HT1080 (cell line): Measurements from ENCODE around the gene HM13. TPM values are rescaled to one million over a fixed set of nuclear protein-coding genes. Genes with fewer than 3 reads are reported as not detected.
"Not testable (repeated sequence)": the region's sequence is repeated elsewhere in the genome, so short reads cannot be mapped to it uniquely, and the experiment has no call there.

Source experiments
- DNase-seq: peaks from one replicate; pipeline ENCODE4 v3.0.0-alpha.2; 2015; ENCODE audit warnings: low read depth
- total RNA-seq: library from RNA; depleted of rRNA; stranded (reverse); fragments of >200 nt; shearing (Covaris generic); gene quantifications from 2 replicates; pipeline ENCODE4 v1.2.3, GENCODE V29; 2014

Gene HM13
- total RNA-seq, 1 experiment from 2014 or later, result 83.5 TPM

DNA sequence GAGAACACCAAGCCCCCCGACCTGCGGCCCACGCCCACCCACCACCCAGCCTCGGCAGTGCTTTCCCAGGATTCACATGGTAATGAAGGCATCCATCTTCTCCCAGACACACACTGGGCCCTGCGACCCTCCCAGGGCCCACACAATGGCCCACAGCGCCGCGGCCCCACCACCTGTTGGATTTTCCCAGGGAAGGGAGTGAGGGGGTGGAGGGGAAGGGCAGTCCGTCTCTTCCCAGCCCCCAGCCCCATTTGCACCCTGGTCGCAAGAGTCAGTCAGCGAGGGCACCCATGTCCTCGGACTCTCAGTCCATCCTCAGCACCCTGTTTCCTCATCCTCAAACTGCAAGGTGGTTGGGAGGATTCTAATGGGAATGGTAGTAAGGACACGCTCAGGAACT, 67.1 kb downstream of the HM13 start:
- no peak for DNase-seq

DNA sequence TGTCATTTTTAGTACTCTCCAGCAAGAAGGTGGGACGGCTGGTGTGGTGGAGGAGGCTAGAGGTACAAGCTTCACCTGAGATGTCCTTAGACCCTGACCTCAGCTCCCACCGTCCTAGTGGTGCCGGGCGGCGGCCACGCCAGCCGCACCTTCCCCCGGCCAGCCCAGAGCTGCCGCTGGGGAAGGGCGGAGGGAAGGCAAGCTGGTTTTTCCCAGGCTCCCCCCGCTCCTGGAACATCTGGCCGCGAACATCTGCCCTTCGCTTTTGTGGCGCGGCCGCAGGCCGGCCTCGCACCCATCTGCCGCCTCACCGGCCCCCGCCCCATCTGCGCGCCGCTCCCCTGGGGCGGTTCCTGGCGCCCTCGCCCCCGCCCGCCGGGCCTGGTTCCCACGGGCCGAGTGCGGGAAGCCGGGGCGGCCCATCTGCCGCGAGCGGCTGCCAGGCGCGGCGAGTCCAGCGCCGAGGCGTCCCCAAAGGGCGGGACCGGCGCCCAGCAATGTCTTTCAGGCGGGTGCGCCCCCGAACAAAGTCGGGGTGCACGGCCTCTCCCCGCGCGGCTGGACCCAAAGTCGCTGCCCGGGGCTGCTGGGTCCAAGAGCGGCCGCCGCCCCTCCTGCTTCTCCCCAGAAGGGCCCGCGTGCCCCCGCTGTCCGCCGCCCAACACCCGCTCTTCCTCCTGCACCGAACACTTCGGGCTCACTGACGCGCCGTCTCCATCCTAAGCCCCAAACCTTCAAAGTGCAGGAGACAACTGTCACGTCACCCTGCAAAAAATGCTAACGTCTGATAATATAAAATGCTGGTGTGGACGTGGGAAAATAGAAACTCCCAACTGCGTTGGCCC, 73.5 kb downstream of the HM13 start:
- DNase-seq, result no peak

DNA sequence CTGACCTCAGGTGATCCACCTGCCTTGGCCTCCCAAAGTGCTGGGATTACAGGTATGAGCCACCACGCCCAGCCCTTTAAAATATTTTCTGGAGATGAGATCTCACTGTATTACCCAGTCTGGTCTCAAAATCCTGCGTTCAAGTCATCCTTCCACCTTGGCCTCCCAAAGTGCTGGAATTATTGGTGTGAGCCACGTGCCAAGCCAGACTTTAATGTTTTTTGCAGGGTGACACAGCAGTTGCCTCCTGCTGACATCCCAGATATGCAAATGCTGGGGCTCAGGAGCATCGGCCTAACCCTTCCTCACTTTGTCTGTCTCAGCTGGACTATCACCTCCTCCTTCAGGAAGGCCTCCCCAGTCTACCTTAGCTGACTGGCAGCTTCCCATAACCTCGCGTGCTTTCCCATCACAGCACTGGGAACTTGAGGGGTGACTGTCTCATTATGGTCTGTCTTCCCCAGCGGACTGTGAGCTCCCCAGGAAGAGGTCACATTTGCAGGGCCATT, 76.5 kb downstream of the HM13 start:
- no peak for DNase-seq

DNA sequence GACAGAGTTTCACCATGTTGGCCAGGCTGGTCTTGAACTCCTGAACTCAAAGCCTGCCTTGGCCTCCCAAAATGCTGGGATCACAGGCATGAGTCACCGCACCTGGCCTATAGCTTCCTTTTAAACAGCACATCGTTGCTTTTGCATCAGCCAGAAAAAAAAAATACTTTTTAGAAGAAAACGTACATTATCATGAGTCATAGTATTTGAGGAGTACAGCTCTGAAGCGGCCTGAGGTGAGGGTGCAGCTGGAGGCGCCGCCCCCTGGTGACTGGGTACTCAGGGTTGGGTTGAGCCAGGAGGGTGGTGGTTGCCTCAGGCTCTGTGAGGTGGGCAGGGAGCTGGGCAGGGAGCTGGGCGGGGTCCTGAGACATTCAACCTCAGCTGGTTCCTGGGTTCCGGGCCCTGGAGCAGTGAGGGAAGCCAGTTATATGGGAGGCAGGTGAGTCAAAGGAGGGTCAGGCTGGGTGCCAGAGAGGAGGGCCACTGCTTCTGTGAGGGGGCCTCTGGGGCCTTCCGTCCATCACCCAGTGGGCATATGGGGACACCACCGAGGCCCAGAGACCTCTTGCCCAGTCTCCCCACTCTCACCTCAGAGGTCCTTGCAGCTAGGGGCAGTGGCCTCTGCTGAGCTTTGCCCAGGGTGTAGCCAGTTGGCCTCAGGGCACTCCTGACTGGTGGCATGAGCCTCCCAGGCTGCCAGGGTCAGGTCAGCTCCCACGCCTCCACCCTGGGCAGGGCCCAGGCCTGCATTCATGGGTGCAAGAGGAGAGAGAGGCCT, 79.2 kb downstream of the HM13 start:
- DNase-seq, result peak; percentile 100

DNA sequence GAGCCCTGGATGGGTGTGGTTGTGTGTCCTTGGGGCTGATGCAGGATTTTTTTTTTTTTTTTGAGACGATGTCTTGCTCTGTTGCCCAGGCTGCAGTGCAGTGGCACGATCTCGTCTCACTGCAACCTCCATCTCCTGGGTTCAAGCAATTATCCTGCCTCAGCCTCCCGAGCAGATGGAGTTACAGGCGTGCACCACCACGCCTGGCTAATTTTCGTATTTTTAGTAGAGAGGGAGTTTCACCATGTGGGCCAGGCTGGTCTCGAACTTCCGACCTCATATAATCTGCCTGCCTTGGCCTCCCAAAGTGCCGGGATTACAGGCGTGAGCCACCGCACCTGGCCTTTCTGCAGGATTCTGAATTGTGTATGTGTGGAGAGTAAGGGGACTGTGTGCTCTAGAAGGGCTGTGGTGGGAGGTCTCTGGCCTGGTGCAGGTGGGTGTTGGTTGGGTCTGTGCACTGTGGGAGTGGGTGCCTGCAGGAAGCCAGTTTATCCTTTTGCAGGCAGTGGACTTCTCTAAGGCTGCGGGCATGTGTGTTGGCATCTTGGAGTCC, 79.8 kb downstream of the HM13 start:
- DNase-seq, result no peak

DNA sequence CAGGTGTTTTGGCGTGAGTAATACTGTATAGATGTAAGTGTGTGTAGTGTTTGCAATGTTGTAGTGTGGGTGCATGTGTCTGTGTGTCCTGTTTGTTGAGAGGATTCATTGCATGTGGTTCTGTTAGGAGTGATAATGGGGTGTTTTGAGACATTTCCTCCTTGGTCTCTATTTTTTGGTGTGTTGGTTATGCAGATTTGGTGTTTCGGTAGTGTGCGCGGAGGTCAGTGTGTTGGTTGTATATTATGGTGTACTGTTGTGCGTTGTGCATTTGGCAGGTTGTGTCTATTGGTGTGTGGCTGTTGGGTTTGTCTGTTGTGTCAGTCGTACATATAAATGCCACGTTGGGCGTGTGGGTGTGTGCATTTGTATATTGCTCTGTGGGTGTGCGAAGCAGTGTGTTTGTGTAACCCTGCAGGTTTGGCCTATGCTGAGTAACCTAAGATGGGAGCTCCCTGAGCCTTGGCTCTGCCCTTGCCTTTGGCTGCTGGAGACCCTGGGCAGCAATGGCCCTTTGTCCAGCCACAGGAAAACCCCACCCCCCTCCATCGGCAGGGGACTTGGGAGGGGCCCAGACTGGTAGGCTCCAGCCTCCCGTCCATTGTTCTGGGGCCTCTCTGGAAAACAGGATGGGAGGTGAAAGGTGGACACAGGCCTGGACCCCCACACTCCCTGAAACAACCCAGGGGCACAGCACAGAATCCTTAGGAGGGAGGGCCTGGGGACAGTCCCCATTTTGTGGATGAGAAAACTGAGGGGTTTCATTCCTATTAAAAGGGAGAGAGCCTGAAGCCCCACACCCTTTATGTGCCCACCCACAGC, 80.5 kb downstream of the HM13 start:
- no peak for DNase-seq

DNA sequence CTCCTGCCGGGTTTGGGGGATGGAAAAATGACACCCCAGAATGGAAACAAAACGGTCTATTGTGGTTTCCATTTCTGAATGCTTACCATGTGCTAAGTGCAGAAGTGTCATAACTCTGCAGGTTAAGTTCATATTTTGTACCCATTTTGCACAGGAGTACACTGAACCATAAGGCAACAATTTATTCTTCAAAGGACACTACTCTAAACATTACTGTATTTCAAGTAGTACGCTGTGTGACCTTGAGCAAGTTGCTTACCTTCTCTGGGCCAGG, 81.1 kb downstream of the HM13 start:
- DNase-seq, result no peak

DNA sequence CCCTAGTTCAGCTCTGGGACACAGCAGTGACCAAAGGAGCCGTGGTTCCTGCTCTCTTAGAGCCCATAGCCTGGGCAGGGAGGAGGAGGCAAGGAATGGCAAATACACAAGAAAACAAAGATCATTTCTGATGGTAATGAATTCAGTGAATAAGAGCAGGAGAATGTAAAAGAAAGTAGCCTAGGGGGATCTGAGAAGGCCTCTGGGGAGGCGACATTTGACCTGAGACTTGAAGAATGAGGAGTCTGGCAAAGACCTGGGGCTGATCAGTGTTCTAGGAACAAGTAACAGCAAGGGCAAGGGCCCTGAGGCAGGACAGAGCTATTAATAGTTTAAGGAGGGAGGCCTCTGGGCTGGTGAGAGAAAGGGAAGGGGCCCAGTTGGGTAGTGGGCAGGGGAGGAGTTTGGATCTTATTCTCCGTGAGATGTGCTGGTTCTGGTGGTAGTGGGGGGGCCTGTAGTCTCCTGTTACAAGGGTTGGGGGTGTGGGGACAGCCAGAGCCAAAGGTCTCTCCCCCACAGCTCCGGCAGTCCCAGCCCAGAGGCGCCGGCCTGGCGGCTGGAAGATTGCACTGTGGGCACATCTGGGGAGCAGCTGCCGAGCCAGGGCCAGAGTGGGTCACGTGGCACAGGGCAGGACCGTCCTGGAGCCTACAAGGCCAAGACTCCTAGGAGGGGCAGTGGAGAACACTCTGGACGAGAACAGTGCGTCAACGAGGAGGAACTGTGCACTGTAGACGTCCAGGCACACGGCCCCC, 81.6 kb downstream of the HM13 start:
- DNase-seq, result peak; percentile 82

DNA sequence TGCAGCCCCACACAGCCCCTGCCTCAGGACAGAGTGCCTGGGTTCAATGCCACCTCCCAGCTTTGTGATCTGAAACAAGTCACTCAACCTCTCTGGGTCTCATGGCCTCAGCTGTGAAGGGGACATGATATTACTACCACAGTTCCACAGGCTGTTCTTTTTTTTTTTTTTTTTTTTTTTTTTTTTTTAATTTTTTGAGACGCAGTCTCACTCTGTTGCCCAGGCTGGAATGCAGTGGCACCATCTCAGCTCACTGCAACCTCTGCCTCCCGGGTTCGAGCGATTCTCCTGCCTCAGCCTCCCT, 82.1 kb downstream of the HM13 start:
- not testable (repeated sequence) for DNase-seq

DNA sequence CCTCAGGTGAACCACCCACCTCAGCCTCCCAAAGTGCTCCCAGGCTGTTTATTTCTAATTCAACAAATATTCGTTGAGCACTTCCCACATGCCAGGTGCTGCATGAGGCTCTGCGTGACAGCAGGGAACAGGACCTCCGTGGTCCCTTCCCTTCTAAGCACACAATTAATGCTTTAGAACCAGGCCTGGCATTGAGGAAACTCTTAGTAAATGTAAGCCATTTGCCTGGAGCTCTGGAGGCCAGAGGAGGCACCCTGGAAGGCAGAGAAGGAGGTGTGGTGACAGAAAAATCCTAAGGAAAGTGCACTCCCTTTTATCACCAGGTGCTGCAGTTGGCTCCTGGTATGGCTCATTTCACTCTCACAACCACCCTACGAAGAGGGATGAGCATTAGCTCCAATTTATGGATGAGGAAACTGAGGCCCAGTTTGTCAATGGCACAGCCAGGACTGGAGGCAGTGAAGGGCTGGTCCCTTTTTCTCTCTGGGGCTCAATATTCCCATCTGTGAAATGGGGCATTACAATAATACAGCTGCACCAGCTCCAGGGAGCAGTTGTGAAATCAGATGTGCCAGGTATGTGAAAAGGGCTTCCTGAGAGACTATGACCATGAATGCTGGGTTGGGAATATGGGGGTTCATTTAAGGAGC, 82.7 kb downstream of the HM13 start:
- DNase-seq, result no peak

DNA sequence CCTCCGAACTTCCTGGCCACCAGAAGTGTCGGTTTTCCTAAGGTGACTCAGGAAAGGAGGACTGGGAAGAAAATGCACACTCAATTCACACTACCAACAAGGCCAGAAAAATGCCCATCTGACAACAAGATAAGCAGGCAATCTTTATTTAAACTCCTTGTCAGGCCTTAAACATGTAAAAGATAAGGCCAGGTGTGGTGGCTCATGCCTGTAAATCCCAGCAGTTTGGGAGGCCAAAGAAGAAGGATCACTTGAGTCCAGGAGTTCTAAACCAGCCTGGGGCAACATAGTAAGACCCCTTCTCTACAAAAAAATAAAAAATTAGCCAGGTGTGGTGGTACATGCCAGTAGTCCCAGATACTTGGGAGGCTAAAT, 83.2 kb downstream of the HM13 start:
- DNase-seq, result no peak

DNA sequence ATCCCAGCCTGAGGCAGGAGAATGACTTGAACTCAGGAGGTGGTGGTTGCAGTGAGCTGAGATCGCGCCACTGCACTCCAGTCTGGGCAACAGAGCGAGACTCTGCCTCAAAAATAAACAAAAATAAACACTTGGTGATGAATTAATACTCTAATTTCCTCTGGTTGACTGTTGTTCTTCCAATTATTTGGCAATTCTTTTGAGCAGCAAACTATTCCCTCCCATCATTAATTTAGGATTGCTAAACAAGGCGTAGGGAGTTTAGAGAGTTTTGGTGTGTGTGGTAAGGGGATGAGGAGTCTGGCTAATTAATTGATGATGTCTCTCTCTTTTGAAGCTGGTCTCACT, 88.2 kb downstream of the HM13 start:
- no peak for DNase-seq

DNA sequence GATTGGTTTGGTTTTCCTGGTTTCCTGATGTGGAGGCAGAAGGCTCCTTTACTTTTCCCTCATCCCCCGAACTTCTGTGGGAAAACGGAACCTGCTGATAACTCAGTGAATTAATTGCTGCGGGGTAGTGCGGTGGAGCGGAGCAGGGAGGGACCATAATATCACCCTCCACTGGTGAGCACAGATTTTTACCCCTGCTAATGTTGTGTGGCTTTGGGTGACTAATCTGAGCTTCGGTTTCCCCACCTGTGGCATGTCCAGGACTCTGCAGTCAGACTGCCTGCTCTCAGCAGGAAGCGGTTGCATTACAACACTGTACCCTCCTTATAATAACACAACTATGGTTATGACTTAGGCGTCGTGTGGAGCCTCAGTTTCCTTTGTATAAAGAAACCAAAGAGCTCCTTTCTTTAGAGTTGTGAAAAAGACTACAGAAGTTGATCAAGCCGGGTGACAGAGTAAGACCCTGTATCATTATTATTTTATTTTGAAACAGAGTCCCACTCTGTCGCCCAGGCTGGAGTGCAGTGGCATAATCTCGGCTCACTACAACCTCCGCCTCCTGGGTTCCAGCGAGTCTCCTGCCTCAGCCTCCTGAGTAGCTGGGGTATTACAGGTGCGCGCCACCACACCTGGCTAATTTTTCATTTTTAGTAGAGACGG, 88.7 kb downstream of the HM13 start:
- DNase-seq, result peak; percentile 94

DNA sequence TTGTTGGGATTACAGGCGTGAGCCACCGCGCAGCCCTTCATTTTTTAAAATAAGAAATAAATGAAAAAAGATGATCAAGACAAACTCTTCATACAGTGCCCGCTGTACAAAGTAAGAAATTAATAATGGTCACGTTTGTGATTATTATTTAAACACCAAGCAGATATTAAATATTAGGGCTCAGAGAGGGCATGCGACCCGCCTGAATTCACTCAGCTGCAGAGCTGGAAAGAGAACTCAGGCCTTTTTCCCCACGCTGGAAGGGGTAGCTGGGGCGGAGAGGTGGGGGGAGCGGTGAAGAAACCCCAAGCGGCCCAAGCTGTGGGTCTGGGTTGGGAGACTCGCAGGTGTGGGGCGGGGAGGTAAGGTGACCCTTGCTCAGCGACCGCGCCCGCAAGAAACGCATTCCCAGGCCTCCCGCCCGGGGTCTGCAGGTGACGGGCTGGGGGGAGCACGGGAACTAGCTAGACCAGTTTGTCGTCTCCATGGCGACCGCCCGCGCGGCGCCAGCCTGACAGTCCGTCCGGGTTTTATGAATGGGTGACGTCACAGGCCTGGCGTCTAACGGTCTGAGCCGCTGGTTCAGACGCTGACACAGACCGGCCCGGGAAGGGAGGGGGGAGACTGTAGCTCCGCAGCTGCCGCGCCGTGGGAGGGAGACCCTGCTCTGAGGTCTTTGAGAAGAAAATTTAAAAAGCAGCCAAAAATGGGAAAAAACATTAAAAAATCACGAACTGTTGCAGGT, 89.8 kb downstream of the HM13 start:
- peak; percentile 98 for DNase-seq

DNA sequence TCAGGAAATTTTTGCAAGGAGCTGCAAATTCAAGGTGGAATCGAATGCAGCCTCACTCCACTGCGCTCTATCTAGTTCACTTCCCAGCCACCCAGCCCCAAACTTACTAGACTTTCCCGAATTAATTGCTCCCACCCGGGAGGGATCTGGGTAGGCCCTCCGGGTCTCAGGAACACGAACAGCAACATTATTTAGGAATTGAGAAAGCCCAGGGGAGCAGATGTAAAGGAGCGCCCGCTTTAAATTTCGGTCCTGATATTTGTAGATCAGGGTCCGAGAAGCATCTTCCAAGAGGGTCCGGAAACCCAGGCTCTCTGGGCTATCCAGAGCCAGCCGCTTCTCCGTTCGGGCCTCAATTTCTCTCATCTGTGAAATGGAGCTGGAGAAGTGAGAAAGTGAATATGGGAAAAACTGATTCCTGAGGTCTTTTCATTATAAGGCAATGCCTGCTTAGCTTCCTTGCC, 90.4 kb downstream of the HM13 start:
- no peak for DNase-seq

DNA sequence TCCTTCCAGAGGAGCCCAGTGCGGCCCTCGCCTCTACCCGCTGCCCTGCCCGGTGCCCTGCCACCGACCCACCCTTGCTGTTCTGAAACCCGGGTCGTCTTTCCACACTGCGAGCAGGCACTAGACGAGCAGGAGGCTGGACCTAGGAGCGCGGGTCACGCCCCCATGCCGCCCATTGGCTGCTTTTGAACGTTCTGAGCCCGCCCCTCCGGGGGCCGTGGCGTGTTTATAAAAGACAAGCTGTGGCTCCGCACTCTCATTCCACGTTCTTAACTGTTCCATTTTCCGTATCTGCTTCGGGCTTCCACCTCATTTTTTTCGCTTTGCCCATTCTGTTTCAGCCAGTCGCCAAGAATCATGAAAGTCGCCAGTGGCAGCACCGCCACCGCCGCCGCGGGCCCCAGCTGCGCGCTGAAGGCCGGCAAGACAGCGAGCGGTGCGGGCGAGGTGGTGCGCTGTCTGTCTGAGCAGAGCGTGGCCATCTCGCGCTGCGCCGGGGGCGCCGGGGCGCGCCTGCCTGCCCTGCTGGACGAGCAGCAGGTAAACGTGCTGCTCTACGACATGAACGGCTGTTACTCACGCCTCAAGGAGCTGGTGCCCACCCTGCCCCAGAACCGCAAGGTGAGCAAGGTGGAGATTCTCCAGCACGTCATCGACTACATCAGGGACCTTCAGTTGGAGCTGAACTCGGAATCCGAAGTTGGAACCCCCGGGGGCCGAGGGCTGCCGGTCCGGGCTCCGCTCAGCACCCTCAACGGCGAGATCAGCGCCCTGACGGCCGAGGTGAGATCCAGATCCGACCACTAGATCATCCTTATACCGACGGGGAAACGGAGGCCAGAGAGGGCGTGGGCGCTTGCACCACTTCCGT, 91.0 kb downstream of the HM13 start, which contains the start of gene ID1:
Gene ID1 (plus strand): TSS at position 259 of the 871 bp plus-strand sequence. CDS start 99 bp downstream, at position 358.
- peak; percentile 96 for DNase-seq

DNA sequence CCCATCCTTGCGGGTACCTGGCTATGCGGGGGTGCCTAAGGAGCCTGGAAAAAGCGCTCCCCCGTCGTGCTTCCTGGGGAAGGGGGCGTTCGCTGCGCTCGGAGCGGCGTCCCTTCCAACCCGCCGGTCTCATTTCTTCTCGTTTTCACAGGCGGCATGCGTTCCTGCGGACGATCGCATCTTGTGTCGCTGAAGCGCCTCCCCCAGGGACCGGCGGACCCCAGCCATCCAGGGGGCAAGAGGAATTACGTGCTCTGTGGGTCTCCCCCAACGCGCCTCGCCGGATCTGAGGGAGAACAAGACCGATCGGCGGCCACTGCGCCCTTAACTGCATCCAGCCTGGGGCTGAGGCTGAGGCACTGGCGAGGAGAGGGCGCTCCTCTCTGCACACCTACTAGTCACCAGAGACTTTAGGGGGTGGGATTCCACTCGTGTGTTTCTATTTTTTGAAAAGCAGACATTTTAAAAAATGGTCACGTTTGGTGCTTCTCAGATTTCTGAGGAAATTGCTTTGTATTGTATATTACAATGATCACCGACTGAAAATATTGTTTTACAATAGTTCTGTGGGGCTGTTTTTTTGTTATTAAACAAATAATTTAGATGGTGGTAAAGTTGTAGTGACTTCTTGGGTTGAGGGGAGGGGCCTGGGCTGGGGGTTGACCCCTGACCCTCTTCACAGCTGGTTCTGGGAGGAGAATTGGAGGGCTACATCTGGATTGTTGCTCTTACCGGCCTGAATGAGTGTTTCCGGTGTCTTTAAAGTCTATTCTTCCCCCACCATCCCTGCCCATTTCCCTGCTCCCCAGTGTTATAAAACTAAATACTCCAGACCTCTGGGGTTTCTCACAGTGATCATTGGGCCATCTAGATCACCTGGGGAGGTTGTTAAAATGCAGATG, 91.9 kb downstream of the HM13 start:
- no peak for DNase-seq
